ENCODE results near the gene ADAMTS16.

The ADAMTS16 gene

GRCh38 chr5:5141625-5142525 lies 1.7 kb downstream of the ADAMTS16 start:
- no peak for DNase-seq (ENCODE audit: low read depth, low spot score)

DNA sequence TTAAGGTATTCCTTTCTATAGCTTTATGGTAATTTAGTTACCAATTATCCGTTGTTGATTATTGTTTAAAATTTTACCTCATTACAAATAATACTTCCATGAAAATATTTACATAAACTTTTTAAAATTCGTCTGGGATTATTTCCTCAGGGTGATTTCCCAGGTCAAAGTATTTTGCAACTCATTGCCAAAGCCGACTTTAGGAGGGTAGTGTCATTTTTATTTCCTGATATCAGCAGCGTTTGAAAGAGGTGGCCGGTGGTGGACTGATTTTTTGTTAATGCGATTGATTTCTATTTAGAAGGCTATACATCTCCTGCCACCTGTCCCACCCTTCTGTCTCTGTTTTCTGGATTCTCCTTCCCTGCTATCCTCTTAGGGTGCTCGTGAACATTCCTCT lies 4.3 kb downstream of the ADAMTS16 start:
- no peak for DNase-seq (ENCODE audit: low read depth, low spot score)

- DNase-seq (ENCODE audit: low read depth, low spot score), result no peak
These were observed 5.8 kb downstream of the ADAMTS16 start for GRCh38 chr5:5145651-5146529.

DNA sequence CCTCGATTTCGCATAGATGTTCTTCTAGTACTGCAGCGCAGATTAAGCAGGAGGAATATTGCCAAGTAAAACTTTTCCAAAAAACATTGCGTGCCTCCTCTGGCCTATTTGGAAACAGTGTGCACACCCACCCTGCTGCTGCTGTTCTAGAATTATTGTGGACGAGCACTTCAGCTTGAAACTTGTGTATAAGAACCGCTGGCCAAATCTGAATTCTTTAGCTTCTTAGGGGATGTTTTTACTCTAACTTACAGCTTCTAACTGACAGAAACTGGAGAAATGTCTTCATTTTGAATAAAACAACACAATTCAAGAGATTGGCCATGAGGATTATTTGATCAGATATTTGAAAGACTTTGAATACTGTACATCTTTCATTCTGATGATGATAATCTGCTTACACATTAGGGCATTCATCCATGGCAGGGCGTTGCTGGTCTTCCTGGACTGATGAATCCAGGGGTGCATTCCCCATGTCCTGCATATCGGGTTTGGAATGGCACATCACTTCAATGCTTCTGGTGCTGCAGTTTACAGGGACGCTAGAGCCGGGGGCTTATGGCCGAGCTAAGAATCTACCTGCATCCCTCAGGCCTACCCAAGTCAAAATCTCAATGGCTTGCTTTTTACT lies 6.5 kb downstream of the ADAMTS16 start:
- no peak for DNase-seq (ENCODE audit: low read depth, low spot score)

DNA sequence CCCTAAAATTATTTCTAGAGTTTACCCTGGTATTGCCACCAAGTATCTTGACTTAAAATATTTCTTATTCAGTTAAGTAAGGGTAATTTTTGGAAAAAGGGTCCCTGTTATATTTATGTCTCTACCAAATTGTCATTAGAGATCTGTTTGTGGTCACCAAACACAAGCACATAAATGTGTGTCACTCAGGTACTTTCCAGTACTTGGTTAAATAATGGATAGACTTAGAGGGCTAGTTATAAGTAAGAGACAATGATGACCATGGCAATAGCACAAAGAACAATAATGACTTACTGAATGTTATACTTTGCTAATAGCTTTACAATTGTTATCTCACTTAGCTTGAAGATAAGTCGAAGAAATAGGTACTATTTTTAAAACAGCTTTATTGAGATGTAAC lies 9.0 kb downstream of the ADAMTS16 start:
- DNase-seq (ENCODE audit: low read depth, low spot score), result no peak

- DNase-seq (ENCODE audit: low read depth, low spot score), result no peak
These were observed 10.5 kb downstream of the ADAMTS16 start for GRCh38 chr5:5150667-5151066.

- no peak for DNase-seq (ENCODE audit: low read depth, low spot score)
These were observed 14.6 kb downstream of the ADAMTS16 start for GRCh38 chr5:5154733-5155132.

- no peak for DNase-seq (ENCODE audit: low read depth, low spot score)
These were observed 15.5 kb downstream of the ADAMTS16 start for GRCh38 chr5:5155617-5156016.

DNA sequence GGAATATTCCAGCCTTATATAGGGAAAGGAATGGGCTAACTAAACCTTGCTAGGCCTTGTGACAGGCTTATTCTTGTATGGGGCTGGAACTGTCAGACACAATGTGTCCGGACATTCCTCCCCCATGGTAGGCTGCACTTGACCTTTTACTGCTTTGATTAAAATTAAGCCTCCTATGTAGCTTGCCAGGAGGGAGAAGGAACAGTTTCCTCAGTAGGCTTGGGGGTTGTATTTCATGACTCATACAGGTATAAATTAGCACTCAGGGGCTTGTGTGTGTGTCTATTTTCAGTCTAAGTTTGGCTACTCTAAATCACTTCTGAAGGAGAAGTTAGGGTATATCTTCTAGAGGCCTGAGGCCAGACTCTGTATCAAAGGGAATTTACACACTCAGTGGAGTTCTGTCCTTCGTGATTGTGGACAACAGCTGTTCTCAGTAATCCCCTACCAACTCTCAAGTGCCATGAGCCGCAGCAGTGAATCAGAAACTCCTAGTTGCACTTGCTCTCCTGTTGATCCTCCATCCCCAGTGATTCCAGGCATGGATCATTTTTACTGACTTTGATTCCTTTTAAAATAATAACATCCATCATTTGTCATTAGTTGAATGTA lies 16.4 kb downstream of the ADAMTS16 start:
- DNase-seq (ENCODE audit: low read depth, low spot score), result no peak

- no peak for DNase-seq (ENCODE audit: low read depth, low spot score)
These were observed 18.4 kb downstream of the ADAMTS16 start for GRCh38 chr5:5158472-5158895.

DNA sequence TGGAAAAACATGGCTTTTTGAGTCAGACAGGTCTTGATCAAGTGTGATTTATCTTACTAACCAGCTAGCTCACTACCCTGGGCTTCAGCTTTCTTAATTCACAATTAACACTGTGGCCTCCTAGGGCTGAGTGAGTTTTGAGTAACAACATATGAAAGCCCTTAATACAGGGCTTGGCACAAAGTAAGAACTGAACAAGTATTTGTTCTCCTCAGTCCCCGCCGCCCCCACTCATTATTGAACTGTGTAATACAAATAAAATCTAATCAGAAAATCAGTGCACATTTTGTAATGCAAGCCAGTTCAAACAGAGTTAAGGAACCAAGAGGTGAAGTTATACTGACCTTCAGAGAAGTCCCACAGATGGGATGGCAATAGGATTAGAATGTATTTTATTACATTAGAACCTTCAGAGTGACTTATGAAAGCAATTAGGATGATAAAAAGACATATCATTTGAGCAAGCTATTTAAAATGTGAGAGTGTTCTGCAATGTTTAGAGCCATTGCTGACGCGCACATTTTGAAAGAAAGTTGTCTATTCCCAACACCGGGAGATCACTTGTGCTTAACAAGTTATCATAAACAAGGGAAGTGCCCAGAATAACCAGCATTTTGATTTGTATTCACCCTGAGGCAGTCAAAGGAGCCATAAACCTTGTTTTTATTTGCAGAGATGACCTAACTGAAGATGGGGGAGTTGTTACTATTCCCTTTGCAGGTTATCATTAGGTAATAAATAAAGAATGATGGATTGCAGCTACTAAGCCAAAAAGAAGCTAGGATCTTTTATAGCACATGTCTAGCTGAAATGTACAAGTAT lies 19.4 kb downstream of the ADAMTS16 start:
- no peak for DNase-seq (ENCODE audit: low read depth, low spot score)

DNA sequence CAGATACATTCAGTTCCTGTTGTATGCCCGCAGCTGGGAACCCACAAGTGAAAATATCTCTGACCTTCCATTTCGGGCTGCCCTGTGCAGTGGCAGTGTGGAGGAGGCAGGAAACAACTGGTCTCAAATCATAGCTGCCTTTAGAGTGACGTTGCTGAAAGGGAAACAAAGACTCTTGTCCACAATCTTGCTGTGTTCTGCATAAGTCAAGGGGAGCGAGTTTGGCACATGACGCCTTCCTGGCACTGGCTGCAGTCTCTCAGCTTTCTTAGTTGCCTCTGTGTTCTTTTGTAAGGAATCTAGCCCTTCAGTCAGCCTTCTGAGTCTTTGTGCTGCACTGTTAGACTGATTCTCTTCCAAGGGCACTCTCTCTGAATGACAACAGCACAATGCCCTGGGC lies 24.0 kb downstream of the ADAMTS16 start:
- DNase-seq (ENCODE audit: low read depth, low spot score), result no peak

GRCh38 chr5:5165541-5166002 lies 25.4 kb downstream of the ADAMTS16 start:
- DNase-seq (ENCODE audit: low read depth, low spot score), result peak; percentile 36

- no peak for DNase-seq (ENCODE audit: low read depth, low spot score)
These were observed 29.3 kb downstream of the ADAMTS16 start for GRCh38 chr5:5169466-5169865.

- DNase-seq (ENCODE audit: low read depth, low spot score), result no peak
These were observed 38.0 kb downstream of the ADAMTS16 start for GRCh38 chr5:5178136-5178535.

GRCh38 chr5:5178580-5178979 lies 38.5 kb downstream of the ADAMTS16 start:
- no peak for DNase-seq (ENCODE audit: low read depth, low spot score)

- no peak for DNase-seq (ENCODE audit: low read depth, low spot score)
These were observed 38.9 kb downstream of the ADAMTS16 start for GRCh38 chr5:5179079-5179478.

GRCh38 chr5:5179597-5179996 lies 39.5 kb downstream of the ADAMTS16 start:
- peak; percentile 78 for DNase-seq (ENCODE audit: low read depth, low spot score)

DNA sequence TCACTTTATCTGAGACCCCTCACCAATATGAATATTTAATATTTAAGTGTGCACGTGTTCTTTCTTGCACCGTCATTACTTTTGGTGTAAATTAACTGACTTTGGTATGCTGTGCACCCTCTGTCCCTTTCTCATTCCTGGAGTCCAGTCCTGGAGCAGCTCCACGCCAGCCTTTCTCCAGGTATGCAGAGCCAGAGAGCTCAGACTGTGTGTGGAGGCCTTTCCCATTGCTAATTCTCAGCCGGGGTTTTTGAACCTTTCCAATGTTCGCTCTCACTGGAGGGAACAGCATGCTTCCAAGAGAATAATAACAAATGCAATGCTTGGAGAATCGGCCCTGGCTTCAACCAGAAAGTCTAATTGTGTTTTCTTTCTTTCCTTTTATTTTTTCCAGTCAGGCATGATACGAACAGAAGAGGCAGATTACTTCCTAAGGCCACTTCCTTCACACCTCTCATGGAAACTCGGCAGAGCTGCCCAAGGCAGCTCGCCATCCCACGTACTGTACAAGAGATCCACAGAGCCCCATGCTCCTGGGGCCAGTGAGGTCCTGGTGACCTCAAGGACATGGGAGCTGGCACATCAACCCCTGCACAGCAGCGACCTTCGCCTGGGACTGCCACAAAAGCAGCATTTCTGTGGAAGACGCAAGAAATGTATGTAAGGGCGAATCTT lies 41.7 kb downstream of the ADAMTS16 start:
- DNase-seq (ENCODE audit: low read depth, low spot score), result no peak

Data from ELF-1 (cell line).